PC-3 (cell line): ENCODE results near the gene KDM5A.

Source experiments
- EZH2phosphoT487 ChIP-seq: fragments of 300-600 bp; sonication (generic); IDR thresholded peaks from 2 replicates; pipeline ENCODE4 v1.6.1; 2018; ENCODE audit warnings: mild to moderate bottlenecking, antibody characterized with exemption, low read length, borderline replicate concordance
- TF ChIP-seq, protein P1 (sequence below): fragments of 300-600 bp; sonication (generic); conservative IDR thresholded peaks from 2 replicates; pipeline ENCODE4 v1.5.1; 2017; ENCODE audit warnings: antibody characterized with exemption, low read depth, mild to moderate bottlenecking, low read length

DNA sequence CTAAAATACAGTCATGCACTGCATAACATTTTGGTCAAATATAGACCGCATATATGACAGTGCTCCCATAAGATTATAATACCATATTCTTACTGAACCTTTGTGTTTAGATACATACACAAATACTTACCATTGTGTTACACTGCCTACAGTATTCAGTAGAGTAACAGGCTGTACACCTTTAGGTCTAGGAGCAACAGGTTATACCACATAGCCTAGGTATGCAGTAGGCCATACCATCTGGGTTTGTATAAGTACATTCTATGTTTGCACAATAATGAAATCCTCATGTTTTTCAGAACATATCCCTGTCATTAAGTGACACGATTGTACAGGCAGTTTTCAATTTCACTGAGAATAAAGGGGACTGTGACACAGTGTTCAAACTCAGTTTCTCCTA, 22.3 kb downstream of the KDM5A start:
- TF ChIP-seq, protein P1, sequence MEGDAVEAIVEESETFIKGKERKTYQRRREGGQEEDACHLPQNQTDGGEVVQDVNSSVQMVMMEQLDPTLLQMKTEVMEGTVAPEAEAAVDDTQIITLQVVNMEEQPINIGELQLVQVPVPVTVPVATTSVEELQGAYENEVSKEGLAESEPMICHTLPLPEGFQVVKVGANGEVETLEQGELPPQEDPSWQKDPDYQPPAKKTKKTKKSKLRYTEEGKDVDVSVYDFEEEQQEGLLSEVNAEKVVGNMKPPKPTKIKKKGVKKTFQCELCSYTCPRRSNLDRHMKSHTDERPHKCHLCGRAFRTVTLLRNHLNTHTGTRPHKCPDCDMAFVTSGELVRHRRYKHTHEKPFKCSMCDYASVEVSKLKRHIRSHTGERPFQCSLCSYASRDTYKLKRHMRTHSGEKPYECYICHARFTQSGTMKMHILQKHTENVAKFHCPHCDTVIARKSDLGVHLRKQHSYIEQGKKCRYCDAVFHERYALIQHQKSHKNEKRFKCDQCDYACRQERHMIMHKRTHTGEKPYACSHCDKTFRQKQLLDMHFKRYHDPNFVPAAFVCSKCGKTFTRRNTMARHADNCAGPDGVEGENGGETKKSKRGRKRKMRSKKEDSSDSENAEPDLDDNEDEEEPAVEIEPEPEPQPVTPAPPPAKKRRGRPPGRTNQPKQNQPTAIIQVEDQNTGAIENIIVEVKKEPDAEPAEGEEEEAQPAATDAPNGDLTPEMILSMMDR: no peak
- no peak for TF ChIP-seq EZH2phosphoT487
